ENCODE measurements around the gene SLC10A7.

The SLC10A7 gene

DNA sequence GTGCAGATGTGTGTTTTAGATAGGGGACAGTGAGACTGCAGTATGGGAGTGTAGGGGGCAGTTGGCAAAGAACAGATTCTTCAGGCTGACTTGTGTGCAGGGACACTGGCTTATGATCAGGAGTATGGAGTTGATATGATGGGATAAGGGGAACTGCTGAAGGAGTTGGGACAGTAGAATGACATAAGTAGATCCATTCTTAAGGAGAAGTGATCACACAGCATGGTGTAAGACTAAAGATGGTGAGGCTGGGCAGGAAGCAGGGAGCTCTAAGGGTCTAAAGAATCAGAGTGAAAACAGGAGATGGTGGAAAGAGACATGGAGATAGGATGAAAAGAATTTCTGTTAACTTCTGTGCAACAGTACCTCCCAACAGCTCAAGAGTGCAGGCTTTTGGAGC, 236.7 kb downstream of the SLC10A7 start:
- no peaks in the 10 kb centered on the region for H3K9me3 ChIP-seq (replicated peaks in 1 of 11)
- no peak overlapping the region for H3K4me3 ChIP-seq
- peaks cover 0 to 35% (median 16%) of the 10 kb centered on the region in 10 experiments; a peak in 15 of 20 replicates for H3K4me1 ChIP-seq
- H3K36me3 ChIP-seq: peaks cover 0 to 32% (median 11%) of the 10 kb centered on the region in 11 experiments; a peak in 10 of 22 replicates
- H3K4me2 ChIP-seq: peak overlapping the region in 6 of 11 experiments; percentile 45 to 74 (median 52); a peak in 9 of 22 replicates
- no peak overlapping the region for H3K9ac ChIP-seq
- no peaks in the 10 kb centered on the region for H4K20me1 ChIP-seq
- TF ChIP-seq Cebpa-rat (IDR thresholded peaks at IDR 0.05): no peak
- no peak overlapping the region for H3K27ac ChIP-seq
- H3K27me3 ChIP-seq: no peaks in the 10 kb centered on the region

DNA sequence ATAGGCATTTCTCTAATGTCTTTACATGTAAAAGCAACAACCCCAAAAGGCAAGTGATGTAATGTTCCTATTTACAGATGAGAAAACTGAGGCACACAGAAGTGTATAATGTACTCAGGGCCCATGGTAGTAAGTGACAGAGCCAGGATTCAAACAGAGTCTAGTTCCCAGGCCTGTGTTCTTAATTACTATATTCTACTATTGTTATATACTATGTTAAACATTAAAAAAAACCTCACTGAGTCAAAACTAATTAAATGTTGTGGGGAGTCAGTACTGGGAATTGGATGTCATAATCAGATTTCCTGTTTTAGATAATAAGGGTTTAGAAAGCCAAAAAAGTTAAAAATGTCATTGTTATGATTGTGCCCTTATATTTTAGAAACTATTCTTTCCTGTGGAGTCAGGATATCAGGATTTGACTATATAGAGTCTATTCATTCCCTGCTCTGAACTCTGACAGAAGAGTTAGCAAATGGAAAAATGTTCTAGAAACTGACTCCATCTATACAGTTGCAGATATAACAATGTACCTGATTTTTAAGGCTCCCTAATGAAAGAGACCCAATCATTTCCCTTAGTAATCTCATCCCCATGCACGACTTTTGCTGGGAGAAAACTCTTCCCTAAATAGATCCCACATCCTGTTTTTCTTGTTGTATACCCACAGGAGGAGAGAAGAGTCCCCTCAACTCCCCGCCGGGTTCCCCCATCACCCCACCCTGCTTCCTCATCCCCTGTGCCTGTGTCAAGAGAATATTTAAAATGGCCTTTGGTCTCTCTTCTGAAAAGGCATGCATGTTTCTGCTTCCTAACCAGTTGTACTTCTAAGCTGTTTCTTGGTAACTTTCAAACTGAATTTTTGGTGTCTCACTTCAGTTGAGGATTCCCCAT, 237.7 kb downstream of the SLC10A7 start:
- Histone ChIP-seq H4K20me1 (no peaks in the 10 kb centered on the region), H3K4me3 (no peak overlapping the region), H3K27ac (no peak overlapping the region), H3K9me3 (replicated peaks in 1 of 11) (no peaks in the 10 kb centered on the region), H3K36me3 (peaks cover 0 to 36% (median 11%) of the 10 kb centered on the region in 11 experiments; a peak in 10 of 22 replicates), H3K27me3 (no peaks in the 10 kb centered on the region), H3K4me2 (peak overlapping the region in 9 of 11 experiments; percentile 8 to 74 (median 51); a peak in 17 of 22 replicates), H3K9ac (no peak overlapping the region), H3K4me1 (peaks cover 0 to 35% (median 16%) of the 10 kb centered on the region in 10 experiments; a peak in 15 of 20 replicates)
- no peak for TF ChIP-seq Cebpa-rat (IDR thresholded peaks at IDR 0.05)

DNA sequence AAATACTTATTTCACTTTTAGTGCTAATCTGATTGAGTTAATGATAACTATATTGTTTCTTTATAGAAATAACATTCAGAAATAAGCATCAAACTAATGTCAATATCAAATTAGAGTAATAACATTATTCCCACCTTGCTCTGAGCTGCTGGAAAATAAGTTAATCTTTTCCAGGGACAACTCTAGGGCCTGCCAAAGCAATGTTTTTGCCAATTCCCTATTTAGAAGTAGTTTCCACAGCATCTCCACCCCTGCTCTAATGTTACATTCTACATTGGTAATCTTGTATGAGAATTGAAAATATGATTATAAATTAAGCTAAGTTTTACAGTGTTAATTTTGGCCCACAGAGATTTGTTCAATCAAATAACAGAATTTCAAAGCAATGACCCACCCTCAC, 239.1 kb downstream of the SLC10A7 start:
- no peak for TF ChIP-seq Cebpa-rat (IDR thresholded peaks at IDR 0.05)
- no peak overlapping the region for H3K9ac ChIP-seq
- H3K4me3 ChIP-seq: no peak overlapping the region

DNA sequence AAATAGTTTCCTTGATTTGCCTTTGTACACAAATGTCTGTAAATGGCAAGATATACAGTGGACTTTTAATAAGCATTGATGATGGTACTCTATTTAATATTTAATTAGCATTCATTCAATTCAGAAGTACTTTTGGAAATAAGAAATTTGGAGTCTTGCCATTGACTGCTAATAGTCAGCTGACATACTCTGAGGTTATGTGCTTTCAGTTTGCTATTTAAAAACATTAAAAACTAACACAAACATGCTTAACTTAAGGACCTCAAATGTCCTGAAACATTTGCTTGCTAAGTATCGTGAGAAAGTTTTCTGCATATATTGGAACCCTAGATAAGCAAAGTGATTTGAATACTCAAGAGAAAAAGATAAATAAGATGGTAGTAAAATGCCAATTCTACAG, 242.8 kb downstream of the SLC10A7 start:
- H3K27me3 ChIP-seq: no peaks in the 10 kb centered on the region
- H3K9me3 ChIP-seq (replicated peaks in 1 of 11): no peaks in the 10 kb centered on the region
- no peak overlapping the region for H3K4me2 ChIP-seq
- peaks cover 0 to 13% (median 0%) of the 10 kb centered on the region in 11 experiments; a peak in 3 of 22 replicates for H3K36me3 ChIP-seq
- no peak for TF ChIP-seq Cebpa-rat (IDR thresholded peaks at IDR 0.05)
- H3K27ac ChIP-seq: no peak overlapping the region
- H3K4me1 ChIP-seq: peaks cover 0 to 42% (median 7%) of the 10 kb centered on the region in 10 experiments; a peak in 14 of 20 replicates
- no peaks in the 10 kb centered on the region for H4K20me1 ChIP-seq
- no peak overlapping the region for H3K9ac ChIP-seq
- no peak overlapping the region for H3K4me3 ChIP-seq

More for the DNA sequence above, 239.1 kb downstream of the SLC10A7 start:
- H3K36me3 ChIP-seq: peaks cover 0 to 34% (median 11%) of the 10 kb centered on the region in 11 experiments; a peak in 10 of 22 replicates
- H3K4me1 ChIP-seq: peaks cover 0 to 30% (median 16%) of the 10 kb centered on the region in 10 experiments; a peak in 15 of 20 replicates
- no peak overlapping the region for H3K4me2 ChIP-seq
- H3K27me3 ChIP-seq: no peaks in the 10 kb centered on the region
- H3K9me3 ChIP-seq (replicated peaks in 1 of 11): no peaks in the 10 kb centered on the region
- no peak overlapping the region for H3K27ac ChIP-seq
- H4K20me1 ChIP-seq: no peaks in the 10 kb centered on the region

DNA sequence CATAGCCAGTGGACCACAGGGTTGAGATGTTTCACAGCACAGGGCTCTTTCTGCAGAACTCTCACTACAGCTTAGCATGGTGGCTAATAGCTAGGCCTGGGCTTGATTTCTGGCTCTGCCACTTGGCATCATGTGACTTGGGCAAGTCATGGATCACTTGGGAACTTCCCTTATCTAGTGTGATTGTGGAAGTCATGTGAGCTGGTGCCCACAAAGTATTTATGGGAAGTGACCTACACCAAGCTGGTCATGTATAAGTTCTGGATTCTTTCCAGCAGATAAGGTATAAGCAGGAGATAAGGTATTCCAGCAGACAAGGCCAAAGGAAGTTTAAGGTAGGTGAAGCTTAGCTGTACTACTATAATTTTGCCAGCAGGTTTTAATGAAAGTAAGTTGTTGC, 246.4 kb downstream of the SLC10A7 start:
- H3K36me3 ChIP-seq: peaks cover 0 to 5% (median 0%) of the 10 kb centered on the region in 11 experiments; a peak in 3 of 22 replicates
- peak overlapping the region in 3 of 11 experiments; percentile 41 to 62 (median 44); a peak in 5 of 22 replicates for H3K27ac ChIP-seq
- H3K9me3 ChIP-seq (replicated peaks in 1 of 11): no peaks in the 10 kb centered on the region
- H3K9ac ChIP-seq: no peak overlapping the region
- no peaks in the 10 kb centered on the region for H3K27me3 ChIP-seq
- no peaks in the 10 kb centered on the region for H4K20me1 ChIP-seq
- H3K4me3 ChIP-seq: no peak overlapping the region
- no peak for TF ChIP-seq Cebpa-rat (IDR thresholded peaks at IDR 0.05)
- peaks cover 0 to 32% (median 0%) of the 10 kb centered on the region in 10 experiments; a peak in 6 of 20 replicates for H3K4me1 ChIP-seq
- H3K4me2 ChIP-seq: peak overlapping the region in 3 of 11 experiments; percentile 47 to 68 (median 56); a peak in 6 of 22 replicates

DNA sequence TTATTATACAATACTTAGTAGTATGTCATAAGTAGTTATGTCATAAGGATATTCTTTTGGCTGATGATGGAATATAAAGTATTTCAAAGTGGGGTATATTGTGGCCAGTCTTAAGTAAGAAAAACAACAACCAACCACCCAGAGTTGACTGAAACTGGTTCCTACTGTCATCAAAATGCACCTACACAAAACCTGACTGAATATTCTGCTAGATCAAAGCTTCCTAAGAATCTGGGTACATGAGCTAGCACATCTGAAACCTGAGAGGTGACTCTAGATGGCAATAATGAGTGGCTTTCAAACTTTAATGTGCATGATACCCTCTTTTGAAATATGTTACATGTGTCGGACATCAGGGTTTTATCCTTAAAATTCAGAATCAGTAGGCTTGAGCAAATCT, 247.0 kb downstream of the SLC10A7 start:
- peak overlapping the region in 3 of 11 experiments; percentile 41 to 62 (median 44); a peak in 5 of 22 replicates for H3K27ac ChIP-seq
- no peaks in the 10 kb centered on the region for H3K9me3 ChIP-seq (replicated peaks in 1 of 11)
- peak overlapping the region in 3 of 11 experiments; percentile 47 to 68 (median 56); a peak in 5 of 22 replicates for H3K4me2 ChIP-seq
- no peak overlapping the region for H3K4me3 ChIP-seq
- H3K36me3 ChIP-seq: peaks cover 0 to 4% (median 0%) of the 10 kb centered on the region in 11 experiments; a peak in 1 of 22 replicates
- no peaks in the 10 kb centered on the region for H4K20me1 ChIP-seq
- H3K9ac ChIP-seq: no peak overlapping the region
- no peak for TF ChIP-seq Cebpa-rat (IDR thresholded peaks at IDR 0.05)
- H3K4me1 ChIP-seq: peaks cover 0 to 32% (median 0%) of the 10 kb centered on the region in 10 experiments; a peak in 7 of 20 replicates
- no peaks in the 10 kb centered on the region for H3K27me3 ChIP-seq

DNA sequence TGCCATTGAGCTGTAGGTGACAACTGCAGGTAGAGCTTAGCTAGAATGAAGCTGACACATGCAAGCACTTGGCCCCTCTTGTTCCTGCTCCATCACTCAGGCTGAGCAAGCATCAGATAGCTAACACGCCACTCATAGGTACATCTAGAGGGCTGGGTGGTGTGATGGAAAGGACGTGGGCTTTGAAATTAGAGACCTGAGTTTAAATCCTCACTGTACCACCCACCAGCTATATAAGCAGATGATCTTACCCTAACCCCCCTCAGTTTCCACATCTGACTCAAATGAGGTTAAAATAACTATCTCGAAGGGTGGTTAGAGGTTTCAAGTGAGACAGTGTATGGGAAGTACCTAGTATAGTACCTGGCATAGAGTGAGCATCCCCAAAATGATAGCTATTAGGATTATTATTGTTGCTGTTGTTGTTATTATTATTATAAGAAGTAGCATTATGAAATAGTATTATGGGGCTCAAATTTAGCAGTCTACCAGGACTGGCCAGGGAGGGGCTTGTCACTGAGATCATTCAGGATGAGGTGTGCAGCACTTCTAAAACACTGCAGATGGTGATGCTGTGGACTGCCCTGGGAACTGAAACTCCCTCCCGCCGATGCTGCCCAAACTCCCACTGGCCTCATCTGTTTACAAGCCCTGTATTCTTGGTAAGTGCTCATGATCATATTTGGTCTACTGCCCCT, 248.4 kb downstream of the SLC10A7 start:
- Histone ChIP-seq H3K4me2 (no peak overlapping the region), H3K4me1 (peaks cover 0 to 32% (median 0%) of the 10 kb centered on the region in 10 experiments; a peak in 7 of 20 replicates), H4K20me1 (no peaks in the 10 kb centered on the region), H3K36me3 (peaks cover 0 to 14% (median 0%) of the 10 kb centered on the region in 11 experiments; a peak in 3 of 22 replicates), H3K9ac (no peak overlapping the region), H3K27ac (no peak overlapping the region), H3K27me3 (no peaks in the 10 kb centered on the region), H3K9me3 (replicated peaks in 1 of 11) (no peaks in the 10 kb centered on the region), H3K4me3 (no peak overlapping the region)
- TF ChIP-seq Cebpa-rat (IDR thresholded peaks at IDR 0.05): no peak

DNA sequence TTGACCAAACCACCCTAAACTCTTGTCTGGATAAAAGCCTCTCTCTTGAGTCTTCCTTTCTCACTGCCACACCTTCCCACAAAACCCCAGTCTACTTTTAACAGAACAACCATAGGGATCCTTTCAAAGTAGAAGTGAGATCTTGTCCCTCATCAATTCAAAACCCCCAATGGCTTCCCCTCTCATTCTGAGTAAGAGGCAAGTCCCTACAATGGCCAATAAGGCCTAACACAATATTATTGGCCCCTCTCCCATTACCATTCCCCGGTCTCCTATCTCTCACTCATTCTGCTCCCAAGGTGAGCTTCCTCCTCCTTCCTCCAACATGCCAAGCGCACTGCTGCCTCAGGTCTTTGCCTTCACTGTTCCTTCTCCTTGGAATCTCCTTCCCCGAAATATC, 250.3 kb downstream of the SLC10A7 start:
- Histone ChIP-seq H4K20me1 (no peaks in the 10 kb centered on the region), H3K36me3 (peaks cover 0 to 16% (median 0%) of the 10 kb centered on the region in 11 experiments; a peak in 3 of 22 replicates), H3K9me3 (replicated peaks in 1 of 11) (no peaks in the 10 kb centered on the region), H3K27me3 (no peaks in the 10 kb centered on the region), H3K4me1 (peaks cover 0 to 26% (median 0%) of the 10 kb centered on the region in 10 experiments; a peak in 7 of 20 replicates), H3K9ac (no peak overlapping the region), H3K27ac (no peak overlapping the region), H3K4me3 (no peak overlapping the region), H3K4me2 (no peak overlapping the region)
- no peak for TF ChIP-seq Cebpa-rat (IDR thresholded peaks at IDR 0.05)
